Umbilical cord (tissue), 2 donors: ENCODE results near the gene ZGPAT. TPM values are rescaled to one million over a fixed set of nuclear protein-coding genes. Genes with fewer than 3 reads are reported as not detected.
"Not testable (repeated sequence)": the region's sequence is repeated elsewhere in the genome, so short reads cannot be mapped to it uniquely, and the experiment has no call there.

Experiments
- DNase-seq: peaks from one replicate; pipeline ENCODE4 v3.0.0-alpha.2; 2015; ENCODE audit warnings: low spot score
- total RNA-seq: library from RNA; depleted of rRNA; stranded (reverse); fragments of >200 nt; gene quantifications from one replicate; pipeline ENCODE4 v1.2.3, GENCODE V29; 2014; ENCODE audit warnings: low replicate concordance; ENCODE audit not compliant: insufficient read depth

Gene ZGPAT
- total RNA-seq, 1 donor from 2014 or later: 15.6 TPM

DNA sequence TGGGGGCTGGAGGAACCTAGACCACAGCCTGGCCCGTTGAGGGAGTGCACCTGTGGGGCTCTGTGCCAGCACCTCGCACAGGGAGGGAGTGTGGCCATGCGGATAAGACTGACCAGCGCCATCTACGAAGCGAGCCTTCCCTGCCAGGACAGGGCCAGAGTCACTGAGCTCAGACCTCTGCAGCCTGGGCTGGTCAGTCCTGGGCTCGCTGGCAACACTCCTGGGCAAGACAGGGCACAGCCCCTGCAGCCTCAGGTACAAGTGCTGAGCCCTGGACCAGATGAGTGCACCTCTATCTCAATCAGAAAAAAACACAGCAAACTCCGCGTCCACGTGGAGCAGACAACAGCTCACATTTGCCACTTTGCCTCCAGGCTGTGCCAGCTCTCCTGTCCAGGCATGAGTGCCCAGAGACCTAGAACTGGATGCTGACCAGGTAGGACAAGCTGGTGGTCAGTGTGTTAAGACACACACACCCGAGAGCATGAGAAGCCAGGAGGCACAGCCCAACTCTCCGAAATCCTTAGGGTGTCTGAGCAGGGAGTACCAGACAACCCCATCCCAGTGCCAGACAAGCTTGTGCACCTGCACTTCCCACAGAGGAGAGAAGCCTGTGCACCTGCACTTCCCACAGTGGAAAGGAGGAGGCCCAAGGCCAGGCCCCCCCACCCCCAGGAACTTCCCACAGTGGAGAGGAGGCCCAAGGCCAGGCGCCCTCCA, 4.9 kb upstream of the ZGPAT start:
- DNase-seq: no peak

DNA sequence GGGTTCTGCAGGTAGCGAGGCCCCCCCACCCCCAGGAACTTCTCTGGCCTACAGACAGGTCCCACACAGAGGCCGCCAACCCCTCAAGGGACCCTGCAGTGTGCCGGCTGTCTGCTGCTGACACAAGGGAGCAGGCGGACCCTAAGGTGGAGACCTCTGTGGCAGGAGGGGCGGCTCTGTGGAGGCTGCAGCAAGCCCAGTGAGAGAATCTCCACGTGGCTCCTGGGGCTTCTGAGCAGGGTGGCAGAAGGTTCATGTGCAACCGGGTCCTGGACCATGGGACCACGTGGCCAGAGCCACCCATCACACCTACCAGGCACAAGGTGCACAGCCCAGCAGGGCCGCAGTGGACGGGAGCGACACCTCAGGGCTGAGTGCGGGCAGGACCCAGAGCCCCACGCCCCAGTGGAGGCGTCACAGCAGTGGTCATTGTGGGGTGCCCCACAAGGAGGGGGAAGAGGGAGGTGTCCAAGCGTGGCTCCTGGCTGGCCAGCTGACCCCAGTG, 4.3 kb upstream of the ZGPAT start:
- no peak for DNase-seq

DNA sequence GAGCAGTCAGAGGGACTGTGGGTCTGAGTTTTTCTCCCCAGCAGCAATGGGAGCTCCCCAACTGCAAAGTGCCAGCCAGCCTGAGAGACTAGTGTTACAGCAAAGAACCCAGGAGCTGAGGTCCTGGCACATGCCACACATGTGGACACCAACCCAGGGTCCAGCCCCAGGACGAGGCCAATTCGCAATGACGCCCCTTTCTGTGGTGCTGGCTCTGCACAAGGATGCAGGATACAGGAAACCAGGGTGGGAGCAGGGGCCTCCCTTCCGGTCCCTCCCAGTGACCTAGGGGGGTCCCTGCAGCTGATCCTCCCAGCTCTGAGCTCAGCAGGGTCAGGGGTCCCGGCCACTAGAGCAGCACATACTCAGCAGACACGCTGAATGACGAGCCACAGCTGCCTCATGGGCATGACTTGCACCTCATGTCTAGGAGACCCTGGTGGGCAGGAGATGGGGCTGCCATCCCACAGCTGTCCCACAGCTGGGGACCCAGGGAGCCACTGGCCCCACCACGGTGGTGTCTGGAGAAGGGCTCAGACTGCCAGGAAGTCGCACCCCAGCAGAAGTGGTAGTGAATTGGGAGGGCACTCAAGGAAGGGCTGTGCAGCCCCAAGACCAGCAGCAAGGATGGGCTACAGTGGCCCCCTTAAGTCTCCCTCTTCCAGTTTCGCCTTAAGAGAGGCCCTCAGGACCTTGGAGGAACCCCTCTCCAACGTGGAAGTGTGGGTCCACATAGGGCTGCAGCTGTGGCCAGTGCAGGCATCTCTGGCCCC, 3.7 kb upstream of the ZGPAT start:
- no peak for DNase-seq

DNA sequence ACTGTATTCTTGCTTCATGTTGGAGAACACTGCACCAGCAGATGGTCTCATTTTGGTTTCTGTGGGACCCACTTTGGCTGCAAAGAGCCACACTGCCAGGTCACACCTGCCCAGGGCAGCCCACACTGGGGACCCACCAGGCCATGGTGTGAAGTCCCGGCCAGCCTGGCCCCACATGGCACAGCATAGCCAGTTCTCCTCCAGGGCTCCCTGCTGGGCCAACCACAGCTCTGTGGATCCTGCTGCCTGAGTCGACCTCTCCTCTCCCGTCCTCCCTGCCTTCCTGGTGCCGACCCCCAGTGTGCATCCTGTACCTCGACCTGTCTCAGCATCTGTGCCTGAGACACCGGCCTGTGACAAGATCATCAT, 3.1 kb upstream of the ZGPAT start:
- DNase-seq: no peak

DNA sequence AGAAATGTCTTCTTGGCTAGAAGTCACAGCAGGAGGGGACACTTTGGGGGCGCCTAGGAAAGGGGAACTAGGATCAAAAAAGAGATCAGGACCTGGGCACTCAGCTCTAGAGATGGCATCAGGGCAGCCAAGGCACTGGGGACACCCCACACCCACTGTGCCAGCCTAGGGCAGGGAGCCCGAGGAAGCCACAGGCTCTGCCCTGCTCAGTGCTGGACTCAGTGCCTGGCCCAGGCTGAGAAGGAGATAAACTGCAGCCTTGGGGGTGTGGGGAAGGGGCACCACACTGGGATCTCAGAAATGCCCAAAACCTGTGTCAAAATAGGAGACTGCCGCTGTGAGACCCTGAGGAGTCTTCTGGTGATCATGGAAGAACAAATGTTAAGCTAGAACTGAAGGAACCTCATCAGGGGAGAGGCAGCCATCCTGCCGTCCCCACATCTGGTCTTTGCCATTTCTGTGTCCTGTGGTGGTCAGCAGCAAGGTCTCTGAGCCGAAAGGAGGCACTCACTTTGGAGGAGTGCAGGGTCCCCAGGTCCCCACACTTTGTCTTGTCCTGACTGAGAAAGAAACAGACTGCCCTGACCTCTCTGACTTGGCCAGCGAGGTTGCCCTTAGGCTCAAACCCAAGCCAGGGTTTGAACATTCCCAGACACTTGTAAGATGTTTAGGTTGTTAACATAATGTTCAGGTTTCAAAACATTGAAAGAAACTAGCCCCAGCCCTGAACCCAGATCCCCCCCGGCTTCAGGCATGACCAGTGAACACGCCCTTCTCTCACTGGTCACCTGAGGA, 2.4 kb upstream of the ZGPAT start:
- no peak for DNase-seq

DNA sequence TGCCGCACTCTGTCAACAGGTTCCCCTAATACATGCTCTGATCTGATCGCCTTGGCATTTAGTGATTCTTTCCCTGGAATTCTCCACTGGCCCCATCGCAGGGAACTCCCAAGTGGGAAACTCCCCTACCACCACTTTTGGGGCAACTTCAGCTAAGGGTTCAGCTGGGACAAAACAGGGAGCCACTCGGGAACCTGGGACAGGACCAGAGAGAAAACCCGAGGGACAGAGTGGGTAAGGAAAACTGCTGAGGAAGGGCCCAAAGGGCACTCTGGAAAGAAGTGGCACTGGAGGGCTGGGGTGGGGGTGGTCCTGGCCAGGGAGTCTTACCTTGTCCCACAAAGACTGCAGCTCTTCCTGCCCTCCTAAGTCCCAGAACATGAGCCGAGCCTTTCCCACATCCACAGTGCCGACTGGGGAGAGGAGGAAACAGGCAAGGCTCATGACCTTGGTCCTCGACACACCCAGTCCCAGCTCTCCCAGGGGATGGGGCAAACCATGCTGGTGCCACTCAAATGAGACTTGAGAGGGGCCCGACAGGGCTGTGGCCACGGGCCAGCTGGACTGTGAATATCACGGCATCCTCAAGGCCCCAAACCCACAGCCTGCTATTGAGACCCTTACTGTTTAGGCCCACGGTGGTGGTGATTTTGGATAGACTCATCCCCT, 1.7 kb upstream of the ZGPAT start:
- DNase-seq: no peak

DNA sequence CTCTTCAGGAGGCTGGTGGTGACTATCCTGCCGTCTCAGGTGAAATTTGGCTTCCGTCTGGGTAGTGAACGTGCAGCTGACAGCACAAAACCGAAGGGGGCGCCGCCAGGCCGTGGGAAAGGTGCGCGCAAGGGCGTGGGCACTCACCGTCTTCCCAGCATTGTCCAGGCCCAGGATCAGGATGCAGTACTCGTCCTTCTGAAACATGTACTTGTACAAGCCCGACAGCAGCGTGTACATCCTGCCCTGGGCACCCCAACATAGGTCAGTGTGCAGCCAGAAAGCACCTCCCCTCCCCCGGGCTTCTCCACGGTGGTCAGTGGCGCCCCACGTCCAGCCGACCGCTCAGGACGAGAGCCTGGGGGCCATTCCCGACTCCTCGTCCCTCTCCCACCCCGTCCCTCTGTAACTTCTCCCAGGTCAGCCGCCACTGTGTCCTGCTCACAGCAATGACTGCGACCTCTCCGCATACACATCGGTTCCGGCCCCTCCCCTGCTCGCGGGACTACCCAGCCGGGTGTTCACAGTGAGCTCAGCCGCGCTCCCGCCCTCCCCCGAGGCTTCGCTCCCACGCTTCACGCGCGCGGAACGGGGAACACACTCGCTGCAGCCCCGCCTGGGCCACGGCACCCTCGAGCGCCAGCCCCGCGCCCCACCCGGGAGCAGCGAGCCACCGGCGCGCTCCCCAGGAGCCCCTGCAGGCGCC, 834 bp upstream of the ZGPAT start:
- no peak for DNase-seq

DNA sequence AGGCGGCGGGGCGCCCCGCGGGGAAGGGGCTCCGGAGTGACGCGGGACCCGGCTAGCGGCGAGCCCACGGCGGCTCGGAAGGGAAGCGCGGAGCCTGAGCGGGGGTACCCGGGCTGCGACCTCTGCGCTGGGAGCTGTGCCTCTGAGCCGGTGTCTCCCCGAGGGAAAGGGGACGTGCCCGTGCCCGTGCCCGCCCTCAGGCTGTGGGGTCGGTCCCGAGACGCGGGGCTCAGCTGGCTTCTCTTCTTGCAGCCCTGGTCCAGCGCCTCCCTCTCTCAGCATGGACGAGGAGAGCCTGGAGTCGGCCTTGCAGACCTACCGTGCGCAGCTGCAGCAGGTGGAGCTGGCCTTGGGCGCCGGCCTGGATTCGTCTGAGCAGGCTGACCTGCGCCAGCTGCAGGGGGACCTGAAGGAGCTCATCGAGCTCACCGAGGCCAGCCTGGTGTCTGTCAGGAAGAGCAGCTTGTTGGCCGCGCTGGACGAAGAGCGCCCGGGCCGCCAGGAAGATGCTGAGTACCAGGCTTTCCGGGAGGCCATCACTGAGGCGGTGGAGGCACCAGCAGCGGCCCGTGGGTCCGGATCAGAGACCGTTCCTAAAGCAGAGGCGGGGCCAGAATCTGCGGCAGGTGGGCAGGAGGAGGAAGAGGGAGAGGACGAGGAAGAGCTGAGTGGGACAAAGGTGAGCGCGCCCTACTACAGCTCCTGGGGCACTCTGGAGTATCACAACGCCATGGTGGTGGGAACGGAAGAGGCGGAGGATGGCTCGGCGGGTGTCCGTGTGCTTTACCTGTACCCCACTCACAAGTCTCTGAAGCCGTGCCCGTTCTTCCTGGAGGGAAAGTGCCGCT, 686 bp downstream of the ZGPAT start:
- no peak for DNase-seq

DNA sequence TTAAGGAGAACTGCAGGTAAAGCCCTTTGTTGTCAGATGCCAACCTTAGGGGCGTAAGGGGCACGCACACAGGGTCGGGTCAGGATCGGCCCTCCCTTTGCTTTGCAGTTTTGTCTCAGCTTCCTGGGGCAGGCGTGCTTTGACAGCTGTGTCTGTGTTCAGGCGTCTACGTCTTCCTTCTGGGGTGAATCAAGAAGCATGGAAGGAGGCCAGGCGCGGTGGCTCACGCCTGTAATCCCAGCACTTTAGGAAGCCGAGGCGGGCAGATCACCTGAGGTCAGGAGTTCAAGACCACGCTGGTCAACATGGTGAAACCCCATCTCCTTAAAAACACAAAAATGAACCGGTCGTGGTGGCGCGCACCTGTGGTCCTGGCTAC, 1.3 kb downstream of the ZGPAT start:
- DNase-seq: no peak

DNA sequence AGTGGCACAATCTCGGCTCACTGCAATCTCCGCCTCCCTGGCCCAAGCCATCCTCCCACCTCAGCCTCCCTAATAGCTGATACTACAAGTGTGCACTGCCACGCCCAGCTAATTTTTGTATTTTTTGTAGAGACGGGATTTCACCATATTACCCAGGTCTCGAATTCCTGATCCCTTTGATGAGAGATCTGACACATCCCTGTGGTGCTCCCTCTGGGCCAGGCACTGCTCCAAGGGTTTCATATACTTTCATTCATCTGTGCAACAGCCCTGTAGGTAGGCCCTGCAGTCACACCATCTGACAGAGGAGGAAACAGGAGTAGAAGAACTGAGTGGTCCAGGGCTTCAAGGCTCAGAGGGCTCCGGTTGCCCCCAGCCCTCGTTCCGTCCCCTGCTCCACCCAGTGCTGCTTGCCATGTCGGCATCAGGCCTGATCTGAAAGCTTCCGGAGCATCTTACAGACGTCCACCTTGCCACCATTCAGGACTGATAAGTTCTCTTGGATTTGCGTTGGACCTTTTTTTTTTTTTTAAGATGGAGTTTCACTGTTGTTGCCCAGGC, 3.3 kb downstream of the ZGPAT start:
- no peak for DNase-seq

DNA sequence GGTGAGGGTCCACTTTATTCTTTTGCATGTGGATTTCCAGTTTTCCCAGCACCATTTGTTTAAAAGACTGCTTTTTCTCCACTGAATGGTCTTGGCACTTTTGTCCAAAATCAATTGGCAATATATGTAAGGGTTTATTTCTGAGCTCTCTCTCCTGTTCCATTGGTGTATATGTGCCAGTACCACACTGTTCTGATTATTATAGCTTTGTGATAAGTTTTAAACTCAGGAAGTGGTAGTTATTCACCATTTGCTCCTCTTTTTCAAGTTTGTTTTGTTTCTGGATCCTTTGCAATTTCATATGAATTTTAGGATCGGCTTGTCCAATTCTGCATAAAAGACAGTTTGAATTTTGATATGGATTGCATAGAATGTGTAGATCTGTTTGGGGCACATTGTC, 4.4 kb downstream of the ZGPAT start:
- no peak for DNase-seq

DNA sequence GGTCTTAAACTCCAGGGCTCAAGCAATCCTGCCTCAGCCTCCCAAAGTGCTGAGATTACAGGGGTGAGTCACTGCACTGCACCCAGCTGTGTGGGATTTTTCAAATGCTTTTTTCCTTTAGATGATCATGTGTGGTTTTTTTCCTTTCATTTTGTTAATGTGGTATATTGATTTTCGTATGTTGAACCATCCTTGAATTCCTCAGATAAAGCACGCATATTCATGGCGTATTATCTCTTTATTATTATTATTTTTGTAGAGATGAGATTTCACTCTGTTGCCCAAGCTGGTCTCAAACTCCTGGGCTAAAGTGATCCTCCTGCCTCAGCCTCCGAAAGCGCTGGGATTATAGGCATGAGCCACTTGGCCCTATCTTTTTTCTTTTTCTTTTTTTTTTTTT, 7.0 kb downstream of the ZGPAT start:
- DNase-seq: no peak

DNA sequence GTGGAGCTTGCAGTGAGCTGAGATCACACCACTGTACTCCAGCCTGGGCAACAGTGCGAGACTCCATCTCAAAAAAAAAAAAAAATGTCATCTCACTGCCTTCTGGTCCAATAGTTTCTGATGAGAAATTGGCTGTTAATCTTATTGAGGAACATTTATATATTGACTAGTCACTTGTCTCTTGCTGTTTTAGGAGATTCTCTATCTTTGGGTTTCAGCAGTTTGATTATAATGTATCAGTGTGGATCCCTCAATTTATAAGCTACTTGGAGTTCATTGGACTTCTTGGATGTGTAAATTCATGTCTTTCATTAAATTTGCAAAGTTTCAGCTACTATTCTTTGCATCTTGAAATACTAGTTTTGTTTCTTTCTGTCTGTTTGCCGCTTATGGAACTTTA, 11.2 kb downstream of the ZGPAT start:
- DNase-seq: no peak

DNA sequence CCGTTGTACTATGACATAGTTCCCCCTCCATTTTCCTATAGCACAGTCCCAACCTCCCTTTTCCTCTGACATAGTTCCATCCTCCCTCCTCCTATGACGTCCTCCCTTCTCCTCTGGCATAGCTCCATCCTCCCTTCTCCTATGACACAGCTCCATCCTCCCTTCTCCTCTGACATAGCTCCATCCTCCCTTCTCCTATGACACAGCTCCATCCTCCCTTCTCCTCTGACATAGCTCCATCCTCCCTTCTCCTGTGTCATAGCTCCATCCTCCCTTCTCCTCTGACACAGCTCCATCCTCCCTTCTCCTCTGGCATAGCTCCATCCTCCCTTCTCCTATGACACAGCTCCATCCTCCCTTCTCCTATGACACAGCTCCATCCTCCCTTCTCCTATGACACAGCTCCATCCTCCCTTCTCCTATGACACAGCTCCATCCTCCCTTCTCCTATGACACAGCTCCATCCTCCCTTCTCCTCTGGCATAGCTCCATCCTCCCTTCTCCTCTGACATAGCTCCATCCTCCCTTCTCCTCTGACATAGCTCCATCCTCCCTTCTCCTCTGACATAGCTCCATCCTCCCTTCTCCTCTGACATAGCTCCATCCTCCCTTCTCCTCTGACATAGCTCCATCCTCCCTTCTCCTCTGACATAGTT, 15.3 kb downstream of the ZGPAT start:
- not testable (repeated sequence) for DNase-seq

DNA sequence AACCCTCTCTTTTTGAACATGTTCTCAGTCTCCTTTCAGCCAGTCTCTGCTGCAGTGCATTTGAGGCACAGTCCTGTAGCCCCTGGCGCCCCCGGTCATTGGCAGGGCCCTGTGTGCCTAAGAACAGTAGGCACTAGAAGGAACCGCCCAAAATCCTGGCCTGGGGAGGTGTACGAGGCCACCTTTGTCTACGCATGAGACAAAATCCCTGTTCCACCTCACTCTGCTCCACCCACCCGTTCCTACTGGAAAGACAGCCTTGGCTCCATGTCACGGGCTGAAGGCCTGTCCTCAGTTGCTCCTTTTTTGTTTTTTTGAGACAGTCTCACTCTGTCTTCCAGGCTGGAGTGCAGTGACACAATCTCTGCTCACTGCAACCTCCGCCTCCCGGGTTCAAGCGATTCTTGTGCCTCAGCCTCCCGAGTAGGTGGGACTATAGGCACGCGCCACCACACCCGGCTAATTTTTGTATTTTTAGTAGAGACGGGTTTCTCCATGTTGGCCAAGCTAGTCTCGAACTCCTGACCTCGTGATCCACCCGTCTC, 22.4 kb downstream of the ZGPAT start:
- not testable (repeated sequence) for DNase-seq

DNA sequence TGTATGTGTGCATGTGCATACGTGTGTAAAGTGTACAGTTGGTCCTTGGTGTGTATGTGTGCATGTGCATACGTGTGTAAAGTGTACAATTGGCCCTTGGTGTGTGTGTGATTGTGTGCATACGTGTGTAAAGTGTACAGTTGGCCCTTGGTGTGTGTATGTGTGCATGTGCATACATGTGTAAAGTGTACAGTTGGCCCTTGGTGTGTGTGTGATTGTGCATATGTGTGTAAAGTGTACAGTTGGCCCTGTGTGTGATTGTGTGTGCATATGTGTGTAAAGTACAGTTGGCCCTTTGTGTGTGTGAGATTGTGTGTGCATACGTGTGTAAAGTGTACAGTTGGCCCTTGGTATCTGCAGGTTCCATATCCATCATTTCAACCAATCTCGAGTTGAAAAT, 23.6 kb downstream of the ZGPAT start:
- DNase-seq: no peak

DNA sequence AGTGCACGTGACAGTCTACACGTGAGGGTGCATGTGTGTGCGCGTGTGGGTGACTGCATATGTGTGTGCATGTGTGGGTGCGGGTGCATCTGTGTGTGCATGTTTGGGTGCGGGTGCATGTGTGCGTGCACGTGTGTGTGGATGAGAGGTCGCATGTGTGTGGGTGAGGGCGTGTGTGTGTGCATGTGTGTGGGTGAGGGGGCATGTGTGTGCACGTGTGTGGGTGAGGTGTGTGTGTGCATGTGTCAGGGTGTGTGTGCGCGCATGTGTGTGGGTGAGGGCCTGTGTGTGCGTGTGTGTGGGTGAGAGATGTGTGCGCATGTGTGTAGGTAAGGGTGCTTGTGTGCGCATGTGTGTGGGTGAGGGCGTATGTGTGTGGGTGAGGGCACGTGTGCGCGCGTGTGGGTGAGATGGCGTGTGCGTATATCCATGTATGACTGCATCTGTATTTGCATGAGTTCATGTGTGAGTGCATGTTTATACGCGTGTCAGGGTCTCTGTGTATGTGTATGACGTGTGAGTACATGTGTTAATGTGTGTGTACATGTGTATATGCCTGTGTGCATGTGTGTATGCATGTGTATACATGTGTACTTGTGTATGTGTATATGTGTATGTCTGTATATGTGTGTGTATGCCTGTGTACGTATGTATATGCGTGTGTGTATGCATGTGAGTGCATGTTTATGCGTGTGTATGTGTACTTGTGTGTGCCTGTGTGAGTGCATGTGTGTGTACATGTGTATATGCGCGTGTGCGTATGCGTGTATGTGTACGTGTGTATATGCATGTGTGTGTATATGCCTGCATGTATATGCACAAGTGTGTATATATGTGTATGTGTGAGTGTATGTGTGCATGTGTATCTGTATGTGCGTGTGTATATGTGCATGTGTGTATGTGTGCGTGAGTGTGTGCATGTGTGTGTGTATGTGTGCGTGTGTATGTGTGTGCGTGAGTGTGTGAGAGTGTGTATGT, 24.6 kb downstream of the ZGPAT start:
- no peak for DNase-seq

DNA sequence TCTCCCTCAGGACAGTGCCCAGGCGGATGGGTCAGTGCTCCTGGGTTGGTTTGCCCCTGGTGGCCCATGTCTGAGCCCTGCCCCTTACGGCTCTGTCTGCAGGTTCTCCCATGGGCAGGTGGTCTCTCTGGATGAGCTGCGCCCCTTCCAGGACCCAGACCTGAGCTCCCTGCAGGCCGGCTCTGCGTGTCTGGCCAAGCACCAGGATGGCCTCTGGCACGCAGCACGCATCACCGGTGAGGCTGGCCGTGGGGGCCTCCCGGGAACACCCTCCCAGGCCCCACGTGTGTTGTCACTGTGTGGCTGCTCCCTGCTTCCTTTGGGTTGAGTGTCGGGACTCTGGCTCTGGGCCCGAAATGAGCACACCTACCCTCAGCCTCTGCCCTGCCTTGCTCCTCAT, 25.3 kb downstream of the ZGPAT start:
- DNase-seq: no peak
